Inferior parietal cortex (tissue), 1 donor: ENCODE data around the gene ST8SIA2.

ENCODE experiments used
- DNase-seq: peaks from one replicate; pipeline ENCODE4 v3.0.0-alpha.2; 2016; ENCODE audit errors: extremely low spot score

ST8SIA2 gene

GRCh38 chr15:92492551-92493115 is 99.0 kb downstream of the ST8SIA2 start:
- peak; percentile 65 for DNase-seq

- no peak for DNase-seq
Observed at GRCh38 chr15:92494806-92495336, 101.2 kb downstream of the ST8SIA2 start.

GRCh38 chr15:92495446-92495845 is 101.8 kb downstream of the ST8SIA2 start:
- no peak for DNase-seq

- no peak for DNase-seq
Observed at GRCh38 chr15:92499731-92500530, 106.2 kb downstream of the ST8SIA2 start.

- DNase-seq, result no peak
Observed at GRCh38 chr15:92502336-92502735, 108.7 kb downstream of the ST8SIA2 start.

GRCh38 chr15:92502930-92503857 is 109.5 kb downstream of the ST8SIA2 start:
- no peak for DNase-seq

GRCh38 chr15:92503889-92504288 is 110.2 kb downstream of the ST8SIA2 start:
- no peak for DNase-seq

- no peak for DNase-seq
Observed at GRCh38 chr15:92505611-92506010, 111.9 kb downstream of the ST8SIA2 start.

GRCh38 chr15:92506506-92506905 is 112.8 kb downstream of the ST8SIA2 start:
- DNase-seq, result no peak

- DNase-seq, result no peak
Observed at GRCh38 chr15:92510163-92510882, 116.6 kb downstream of the ST8SIA2 start.
